Gastroesophageal sphincter (tissue), 4 donors: ENCODE data around the gene KRTAP19-4. TPM values are rescaled to one million over a fixed set of nuclear protein-coding genes. Genes with fewer than 3 reads are reported as not detected.

Source experiments
- ATAC-seq: fragments of 150-250 bp; one replicate; pipeline ENCODE4 v1.9.1; 2016; ENCODE audit warnings: mild to moderate bottlenecking, moderate library complexity
- H3K27ac ChIP-seq, 4 donors: fragments of 200-600 bp; sonication (generic) in 3 of 4; 1 replicate in 3 of 4; 2 replicates in 1 of 4; pipeline ENCODE4 v1.5.1; 2016 to 2019
- H3K27me3 ChIP-seq: fragments of 200-600 bp; sonication (generic); one replicate; pipeline ENCODE4 v1.5.1; 2019
- H3K36me3 ChIP-seq, 2 donors: fragments of 200-600 bp; sonication (generic); one replicate each; pipeline ENCODE4 v1.5.1; 2019; ENCODE audit warnings: control low read depth in 1 of 2
- H3K4me1 ChIP-seq, 3 donors: fragments of 200-600 bp; sonication (generic); 1 replicate in 2 of 3; 2 replicates in 1 of 3; pipeline ENCODE4 v1.5.1; 2016 to 2019; ENCODE audit warnings: control low read depth in 2 of 3
- H3K4me3 ChIP-seq, 2 donors: fragments of 200-600 bp; sonication (generic); one replicate each; pipeline ENCODE4 v1.5.1; 2019; ENCODE audit warnings: mild to moderate bottlenecking in 1 of 2, moderate library complexity in 1 of 2
- H3K9me3 ChIP-seq, 3 donors: fragments of 200-600 bp; sonication (generic); one replicate each; pipeline ENCODE4 v1.5.1; 2017 to 2019; ENCODE audit warnings: control low read depth in 2 of 3
- CTCF ChIP-seq, 4 experiments: fragments of 200-600 bp in 2 of 4; fragments of 450-650 bp in 2 of 4; sonication (generic) in 1 of 4; IDR thresholded peaks; one replicate each; pipeline ENCODE4 v1.5.1; 2017 to 2019; ENCODE audit warnings: antibody characterized with exemption in 4 of 4, mild to moderate bottlenecking in 2 of 4, moderate library complexity in 2 of 4
- EP300 ChIP-seq: sonication (generic); formaldehyde crosslinking; IDR thresholded peaks from one replicate; pipeline ENCODE4 v1.6.1; 2017; ENCODE audit warnings: antibody characterized with exemption, mild to moderate bottlenecking
- POLR2A ChIP-seq, 2 donors: fragments of 450-650 bp; IDR thresholded peaks; one replicate each; pipeline ENCODE4 v1.6.1; 2017; ENCODE audit warnings: antibody characterized with exemption in 2 of 2, mild to moderate bottlenecking in 2 of 2, moderate library complexity in 1 of 2
- POLR2AphosphoS5 ChIP-seq: sonication (generic); formaldehyde crosslinking; IDR thresholded peaks from one replicate; pipeline ENCODE4 v1.6.1; 2017; ENCODE audit warnings: antibody characterized with exemption
- WGBS, 2 donors: methylation state at CpG; one replicate each; pipeline ENCODE4 v1.1.5; 2018; ENCODE audit warnings: low coverage in 1 of 2; 5-methylcytosine and 5-hydroxymethylcytosine counted together
- total RNA-seq, 4 donors: library from RNA; depleted of rRNA; stranded (reverse); fragments of >200 nt; gene quantifications; one replicate each; pipeline ENCODE4 v1.1.0, GENCODE V29; 2016

The KRTAP19-4 gene
- total RNA-seq, 4 donors from 2014 or later = not detected

DNA sequence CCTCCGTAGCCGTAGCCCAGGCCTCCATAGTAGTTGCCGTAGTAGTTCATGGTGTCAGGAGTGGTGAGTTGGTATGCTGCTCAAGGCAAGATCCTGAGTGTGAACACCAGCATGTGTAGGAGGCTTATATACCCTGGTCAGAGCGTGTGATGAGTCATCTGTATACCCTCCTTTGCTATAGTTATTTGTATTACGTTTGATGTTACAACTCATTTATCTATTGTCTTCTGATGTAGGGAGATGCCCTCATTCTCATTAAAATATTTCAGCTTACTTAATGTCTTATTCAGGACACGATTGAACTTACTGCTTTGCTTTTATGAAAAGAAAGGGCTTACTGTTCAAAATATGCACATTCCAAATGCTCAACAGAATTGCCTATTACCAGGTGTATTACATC lies 5.1 kb upstream of the KRTAP19-4 start, which contains the start of gene KRTAP19-5:
TSS of gene KRTAP19-5 (minus strand) at position 101 of the 400 bp plus-strand sequence. CDS start at position 50, 51 bp downstream.
- H3K9me3 ChIP-seq = no peaks in the 10 kb centered on the region
- no peak within 1 kb of the TSS for H3K27ac ChIP-seq
- 62 to 70% methylated on average over 3 to 4 of the region's 6 CpGs for WGBS, 2 donors
- no peaks in the 10 kb centered on the region for H3K27me3 ChIP-seq
- H3K36me3 ChIP-seq = no peaks in the 10 kb centered on the region
- no peaks in the 10 kb centered on the region for H3K4me1 ChIP-seq
- ATAC-seq = no peak
- TF ChIP-seq CTCF (IDR thresholded peaks at IDR 0.05) = no peak
- no peak for TF ChIP-seq POLR2A (IDR thresholded peaks at IDR 0.05)
- TF ChIP-seq POLR2AphosphoS5 = no peak
- H3K4me3 ChIP-seq = no peak within 1 kb of the TSS

GRCh38 chr21:30491963-30492428 lies 5.0 kb downstream of the KRTAP19-4 start, which contains the start of gene KRTAP19-3:
TSS of gene KRTAP19-3 (minus strand) at chr21:30492013. CDS start at chr21:30491957, 56 bp downstream.
- Histone ChIP-seq H3K27me3 (no peaks in the 10 kb centered on the region), H3K4me3 (no peak within 1 kb of the TSS), H3K36me3 (no peaks in the 10 kb centered on the region), H3K27ac (no peak within 1 kb of the TSS), H3K9me3 (no peaks in the 10 kb centered on the region), H3K4me1 (no peaks in the 10 kb centered on the region)
- no peak for TF ChIP-seq CTCF (IDR thresholded peaks at IDR 0.05)
- no peak for TF ChIP-seq POLR2AphosphoS5
- TF ChIP-seq POLR2A (IDR thresholded peaks at IDR 0.05) = no peak
- TF ChIP-seq EP300 = no peak
- WGBS, 2 donors = 66 to 75% methylated on average over 2 of the region's 2 CpGs
- no peak for ATAC-seq

GRCh38 chr21:30487336-30487735 lies 9.6 kb downstream of the KRTAP19-4 start, which contains the start of gene KRTAP19-2:
TSS of gene KRTAP19-2 (minus strand) at chr21:30487436. CDS start at chr21:30487348, 88 bp downstream.
- Histone ChIP-seq H3K4me1 (no peaks in the 10 kb centered on the region), H3K27me3 (no peaks in the 10 kb centered on the region), H3K9me3 (peaks cover 0 to 5% (median 0%) of the 10 kb centered on the region in 3 donors), H3K27ac (no peak within 1 kb of the TSS), H3K4me3 (no peak within 1 kb of the TSS), H3K36me3 (no peaks in the 10 kb centered on the region)
- TF ChIP-seq EP300 (no peak), POLR2A (IDR thresholded peaks at IDR 0.05) (no peak), POLR2AphosphoS5 (no peak), CTCF (IDR thresholded peaks at IDR 0.05) (no peak)
- ATAC-seq = no peak
- 75 to 100% methylated on average over 1 of the region's 2 CpGs for whole genome bisulfite sequencing, 2 donors

DNA sequence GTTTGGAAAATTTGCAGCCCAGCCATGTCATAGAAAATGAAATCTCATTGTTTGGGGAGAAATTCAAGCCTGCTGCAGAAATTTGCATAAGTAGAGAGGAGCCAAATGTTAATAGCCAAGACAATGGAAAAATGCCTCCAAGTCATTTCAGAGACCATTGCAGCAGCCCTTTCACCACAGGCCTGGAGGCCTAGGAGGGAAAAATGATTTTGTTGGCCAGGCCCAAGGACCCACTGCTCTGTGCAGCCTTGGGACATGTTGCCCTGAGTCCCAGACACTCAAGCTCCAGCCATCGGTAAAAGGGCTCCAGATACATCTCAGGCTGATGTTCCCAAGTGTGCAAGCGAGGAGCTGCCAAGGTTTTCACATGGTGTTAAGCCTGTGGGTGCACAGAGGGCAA lies 10.8 kb downstream of the KRTAP19-4 start:
- Histone ChIP-seq H3K4me3 (no peak overlapping the region), H3K4me1 (no peaks in the 10 kb centered on the region), H3K27ac (no peak overlapping the region), H3K36me3 (no peaks in the 10 kb centered on the region), H3K9me3 (peaks cover 0 to 5% (median 0%) of the 10 kb centered on the region in 3 donors), H3K27me3 (no peaks in the 10 kb centered on the region)
- no peak for TF ChIP-seq CTCF (IDR thresholded peaks at IDR 0.05)
- no peak for TF ChIP-seq POLR2AphosphoS5
- no peak for TF ChIP-seq POLR2A (IDR thresholded peaks at IDR 0.05)
- no peak for TF ChIP-seq EP300
- ATAC-seq = no peak
- no CpG with 5 or more reads among the region's 2 CpGs for WGBS, 2 donors

GRCh38 chr21:30482130-30482529 lies 14.8 kb downstream of the KRTAP19-4 start:
- Histone ChIP-seq H3K27ac (no peak overlapping the region), H3K4me3 (no peak overlapping the region), H3K27me3 (no peaks in the 10 kb centered on the region), H3K4me1 (no peaks in the 10 kb centered on the region), H3K9me3 (peaks cover 0 to 5% (median 0%) of the 10 kb centered on the region in 3 donors), H3K36me3 (no peaks in the 10 kb centered on the region)
- WGBS, 2 donors = 58 to 64% methylated on average over 2 of the region's 2 CpGs
- TF ChIP-seq CTCF (IDR thresholded peaks at IDR 0.05) (no peak), POLR2AphosphoS5 (no peak), POLR2A (IDR thresholded peaks at IDR 0.05) (no peak), EP300 (no peak)
- ATAC-seq = no peak
